AG04449 (cell line): ENCODE measurements around the gene NFAM1.

Source experiments
- CTCF ChIA-PET: fragments of 350-600 bp; formaldehyde crosslinking; extraction: SDS; loops from one replicate; lab custom pipeline; 2021; ENCODE audit warnings: antibody characterized with exemption; lab: Yijun Ruan, JAX
- POLR2A ChIA-PET: fragments of 400-600, 350-600 bp; formaldehyde crosslinking; extraction: SDS; loops from one replicate; lab custom pipeline; 2020; ENCODE audit warnings: antibody characterized with exemption, inconsistent platforms; lab: Yijun Ruan, JAX
- DNase-seq: peaks from one replicate; pipeline ENCODE4 v3.0.0-alpha.2; 2010; ENCODE audit warnings: low read depth, low spot score
- H3K4me3 ChIP-seq: 2 replicates; pipeline ENCODE4 v1.5.1; 2011; ENCODE audit warnings: low read depth, mild to moderate bottlenecking, control low read depth, low read length
- TF ChIP-seq, protein P1 (sequence below): IDR thresholded peaks from one replicate; pipeline ENCODE4 v1.5.1; 2011; ENCODE audit warnings: mild to moderate bottlenecking, moderate library complexity, low read length, control low read depth, inconsistent platforms; ENCODE audit not compliant: insufficient read depth; ENCODE audit errors: missing control alignments

The NFAM1 gene

DNA sequence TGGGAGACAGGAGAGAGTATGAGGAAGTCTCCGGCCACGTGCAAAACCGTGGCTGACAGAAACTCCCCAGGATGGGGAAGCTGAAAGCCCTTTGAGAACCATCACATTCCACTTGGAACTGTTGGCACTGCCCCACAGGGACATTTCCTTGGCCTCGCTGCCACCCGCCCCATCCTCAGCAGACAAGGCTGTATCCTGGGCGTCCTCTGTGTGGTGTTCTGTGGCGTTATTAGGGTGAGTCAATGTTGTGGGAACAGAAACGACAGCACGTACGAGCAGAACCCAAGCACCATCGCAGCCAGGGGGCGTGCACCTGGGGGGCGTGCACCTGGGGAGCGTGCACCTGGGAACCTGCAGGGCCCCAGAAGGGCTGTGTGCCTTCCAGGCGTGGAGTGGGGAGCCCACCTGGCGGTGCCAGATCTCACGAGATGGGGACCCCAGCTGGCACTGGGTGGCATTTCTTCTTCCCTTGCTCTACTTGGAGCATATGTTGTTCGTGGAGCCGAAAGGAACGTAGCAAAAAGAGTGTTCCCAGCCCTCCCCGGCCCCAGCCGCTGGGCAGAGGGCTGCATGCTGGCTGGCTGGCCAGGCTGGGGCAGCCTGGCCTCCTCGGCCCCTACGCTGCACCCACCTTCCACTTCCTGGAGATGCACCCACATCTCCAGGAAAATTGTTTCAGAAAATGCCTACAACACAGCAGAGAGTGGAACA lies 35.4 kb downstream of the NFAM1 start:
- no peak overlapping the region for H3K4me3 ChIP-seq
- ChIA-PET CTCF (interaction anchor here (0.7 kb wide), 1 partner anchor 41 kb away, joined by 3 read pairs; no protein-coding TSS in a partner anchor), POLR2A (no interaction called here)
- TF ChIP-seq, protein P1, sequence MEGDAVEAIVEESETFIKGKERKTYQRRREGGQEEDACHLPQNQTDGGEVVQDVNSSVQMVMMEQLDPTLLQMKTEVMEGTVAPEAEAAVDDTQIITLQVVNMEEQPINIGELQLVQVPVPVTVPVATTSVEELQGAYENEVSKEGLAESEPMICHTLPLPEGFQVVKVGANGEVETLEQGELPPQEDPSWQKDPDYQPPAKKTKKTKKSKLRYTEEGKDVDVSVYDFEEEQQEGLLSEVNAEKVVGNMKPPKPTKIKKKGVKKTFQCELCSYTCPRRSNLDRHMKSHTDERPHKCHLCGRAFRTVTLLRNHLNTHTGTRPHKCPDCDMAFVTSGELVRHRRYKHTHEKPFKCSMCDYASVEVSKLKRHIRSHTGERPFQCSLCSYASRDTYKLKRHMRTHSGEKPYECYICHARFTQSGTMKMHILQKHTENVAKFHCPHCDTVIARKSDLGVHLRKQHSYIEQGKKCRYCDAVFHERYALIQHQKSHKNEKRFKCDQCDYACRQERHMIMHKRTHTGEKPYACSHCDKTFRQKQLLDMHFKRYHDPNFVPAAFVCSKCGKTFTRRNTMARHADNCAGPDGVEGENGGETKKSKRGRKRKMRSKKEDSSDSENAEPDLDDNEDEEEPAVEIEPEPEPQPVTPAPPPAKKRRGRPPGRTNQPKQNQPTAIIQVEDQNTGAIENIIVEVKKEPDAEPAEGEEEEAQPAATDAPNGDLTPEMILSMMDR, result no peak
- no peak for DNase-seq

DNA sequence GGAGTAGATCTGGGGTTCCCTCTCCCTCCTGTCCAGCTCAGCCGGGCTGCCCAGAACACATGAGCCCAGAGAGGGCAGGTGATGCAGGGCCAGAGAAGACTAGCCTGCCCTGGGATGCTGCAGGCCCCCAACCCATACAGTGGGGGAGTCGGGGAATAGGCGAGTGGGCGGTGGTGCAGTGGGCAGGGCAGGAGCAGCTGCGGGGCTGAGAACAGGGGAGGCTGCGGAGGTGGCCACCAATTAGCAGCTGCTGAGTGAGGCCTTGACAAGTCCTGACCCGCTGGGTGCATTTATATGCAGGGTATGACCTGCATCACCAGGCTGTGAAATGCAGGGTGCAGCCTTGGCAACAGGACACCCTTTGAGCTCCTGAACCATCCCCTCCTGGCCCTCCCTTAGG lies 43.1 kb downstream of the NFAM1 start:
- no peak for DNase-seq
- H3K4me3 ChIP-seq, result no peak overlapping the region
- TF ChIP-seq, protein P1, result no peak
- ChIA-PET POLR2A (no interaction called here), CTCF (interaction anchor here (1.3 kb wide), 1 partner anchor 55 kb away, joined by 4 read pairs; no protein-coding TSS in a partner anchor)

DNA sequence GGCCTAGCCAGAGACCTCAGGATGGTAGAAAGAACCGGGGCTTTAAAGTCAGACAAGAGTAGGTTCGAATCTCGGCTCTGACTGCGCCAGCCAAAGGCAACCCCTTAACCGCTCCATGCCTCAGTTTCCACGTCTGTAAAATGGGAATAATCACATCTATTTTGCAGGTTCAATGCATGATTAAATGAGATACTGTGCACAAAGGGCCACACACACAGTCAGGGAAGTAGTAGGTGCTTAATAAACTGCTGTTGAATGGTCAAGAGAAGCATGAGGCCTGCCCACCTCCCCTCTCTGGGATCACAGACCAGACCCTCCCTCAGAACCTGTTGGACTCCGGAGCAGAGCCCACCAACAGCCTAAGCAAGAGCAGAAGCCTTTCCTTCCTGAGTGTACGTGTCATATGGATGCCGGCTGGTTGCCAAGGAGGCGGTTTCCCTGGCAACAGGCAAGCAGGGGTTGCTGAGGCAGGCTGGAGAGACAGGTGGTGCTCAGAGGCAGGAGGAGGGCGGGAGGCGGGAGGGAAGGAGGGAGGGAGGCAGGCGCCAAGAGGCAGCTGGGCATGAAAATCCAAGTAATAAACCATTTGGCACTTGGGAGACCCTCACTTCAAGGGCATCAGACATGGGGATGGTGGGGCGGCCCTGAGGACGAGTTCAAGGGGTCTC lies 43.9 kb downstream of the NFAM1 start:
- no peak overlapping the region for H3K4me3 ChIP-seq
- no peak for DNase-seq
- ChIA-PET POLR2A (no interaction called here), CTCF (interaction anchor here (0.9 kb wide), 1 partner anchor 13 kb away, joined by 3 read pairs; no protein-coding TSS in a partner anchor)
- TF ChIP-seq, protein P1, result no peak

DNA sequence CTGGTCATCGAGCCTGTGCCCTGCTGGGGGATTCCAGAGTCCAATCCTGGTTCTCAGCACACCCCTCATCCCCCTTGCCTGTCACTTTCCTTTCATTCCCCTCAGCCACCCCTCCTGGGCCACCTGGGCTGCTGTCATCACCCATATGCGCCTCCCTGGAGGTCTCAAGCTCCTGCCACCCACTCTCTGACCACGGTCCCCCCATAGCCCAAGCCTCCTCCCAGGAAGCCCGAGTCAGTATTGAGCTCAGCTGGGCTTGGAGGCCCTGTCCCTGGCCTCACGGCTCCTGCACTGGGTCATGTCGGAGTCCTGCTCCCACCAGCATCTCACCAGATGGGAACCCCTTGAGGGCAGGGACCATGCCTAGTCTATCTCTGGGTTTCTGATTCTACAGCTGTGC lies 44.6 kb downstream of the NFAM1 start:
- no peak for DNase-seq
- ChIA-PET CTCF (no interaction called here), POLR2A (no interaction called here)
- TF ChIP-seq, protein P1, result no peak
- H3K4me3 ChIP-seq, result no peak overlapping the region

DNA sequence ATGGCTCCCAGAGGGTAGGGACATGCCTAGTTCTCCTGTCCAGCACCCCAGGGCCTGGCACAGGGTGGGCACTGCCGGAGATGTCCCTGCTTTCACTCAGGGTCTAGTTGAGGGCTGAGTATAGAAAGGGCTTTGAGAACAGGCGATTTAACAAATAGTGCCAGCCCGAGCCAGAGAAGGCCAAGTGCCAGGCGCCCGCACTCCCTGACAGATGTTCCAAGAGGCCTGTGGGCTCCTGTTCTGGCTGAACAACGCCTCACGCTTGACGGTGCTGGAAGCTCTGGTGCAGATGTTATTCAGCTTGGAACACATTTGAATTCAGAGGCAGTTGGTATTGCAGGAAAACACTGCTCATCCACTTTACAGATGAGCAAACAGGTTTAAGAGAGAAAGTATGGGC lies 46.5 kb downstream of the NFAM1 start:
- TF ChIP-seq, protein P1, result no peak
- H3K4me3 ChIP-seq, result no peak overlapping the region
- POLR2A ChIA-PET, result no interaction called here
- DNase-seq, result no peak
- CTCF ChIA-PET, result interaction anchor here (0.9 kb wide), 1 partner anchor 25 kb away, joined by 3 read pairs; no protein-coding TSS in a partner anchor

DNA sequence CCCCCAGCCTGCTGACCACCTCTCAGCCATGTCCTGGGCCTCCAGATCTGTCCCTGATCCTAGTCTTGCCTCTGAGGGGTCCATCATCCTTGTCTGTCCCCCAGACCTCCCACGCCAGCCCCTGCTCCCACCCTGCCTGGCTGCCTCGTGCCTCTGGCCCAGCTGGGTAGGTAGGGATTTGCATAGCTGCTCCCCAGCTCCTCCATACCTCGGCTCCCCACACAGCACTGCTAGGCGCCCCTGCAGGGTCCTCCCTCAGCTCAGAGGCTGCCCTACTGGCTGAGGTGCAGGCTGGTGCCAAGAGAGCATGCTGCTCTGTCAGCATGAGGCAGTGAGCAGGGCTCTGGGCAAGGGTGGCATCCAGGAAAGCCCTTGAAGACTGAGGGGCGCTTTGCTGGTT lies 47.7 kb downstream of the NFAM1 start:
- CTCF ChIA-PET, result no interaction called here
- H3K4me3 ChIP-seq, result no peak overlapping the region
- no peak for DNase-seq
- TF ChIP-seq, protein P1, result no peak
- POLR2A ChIA-PET, result no interaction called here
